HG03280 (cell line): ENCODE data around the gene SND1.

Experiments
- ATAC-seq: cut with Tn5 transposase; IDR thresholded peaks from one replicate; pipeline ENCODE4 v1.9.1; 2021; ENCODE audit warnings: mild to moderate bottlenecking, moderate library complexity; ENCODE audit not compliant: unreplicated experiment

The SND1 gene

GRCh38 chr7:128053991-128054390 is 402.0 kb downstream of the SND1 start:
- ATAC-seq: no peak

GRCh38 chr7:128054511-128054910 is 402.5 kb downstream of the SND1 start:
- no peak for ATAC-seq

GRCh38 chr7:128055637-128056036 is 403.6 kb downstream of the SND1 start:
- ATAC-seq: no peak

- ATAC-seq: no peak
Observed at GRCh38 chr7:128056901-128057300, 404.9 kb downstream of the SND1 start.

- ATAC-seq: no peak
Observed at GRCh38 chr7:128057909-128058308, 405.9 kb downstream of the SND1 start.

- no peak for ATAC-seq
Observed at GRCh38 chr7:128059143-128059988, 407.4 kb downstream of the SND1 start.

GRCh38 chr7:128060018-128060417 is 408.0 kb downstream of the SND1 start:
- no peak for ATAC-seq

- no peak for ATAC-seq
Observed at GRCh38 chr7:128063088-128063487, 411.1 kb downstream of the SND1 start.

GRCh38 chr7:128065872-128066271 is 413.9 kb downstream of the SND1 start:
- no peak for ATAC-seq

GRCh38 chr7:128066395-128066794 is 414.4 kb downstream of the SND1 start:
- no peak for ATAC-seq

GRCh38 chr7:128066858-128067257 is 414.9 kb downstream of the SND1 start:
- no peak for ATAC-seq

- no peak for ATAC-seq
Observed at GRCh38 chr7:128067983-128068382, 416.0 kb downstream of the SND1 start.

GRCh38 chr7:128068785-128069184 is 416.8 kb downstream of the SND1 start:
- no peak for ATAC-seq

GRCh38 chr7:128069373-128070364 is 417.7 kb downstream of the SND1 start:
- no peak for ATAC-seq

- ATAC-seq: no peak
Observed at GRCh38 chr7:128071376-128071775, 419.4 kb downstream of the SND1 start.

GRCh38 chr7:128071801-128072200 is 419.8 kb downstream of the SND1 start:
- ATAC-seq: no peak

- ATAC-seq: no peak
Observed at GRCh38 chr7:128073671-128074310, 421.8 kb downstream of the SND1 start.

GRCh38 chr7:128074336-128074735 is 422.3 kb downstream of the SND1 start:
- no peak for ATAC-seq

GRCh38 chr7:128074736-128075135 is 422.7 kb downstream of the SND1 start:
- ATAC-seq: no peak

- ATAC-seq: no peak
Observed at GRCh38 chr7:128075242-128076095, 423.5 kb downstream of the SND1 start.
